HepG2 (cell line): Measurements from ENCODE around the gene TREML4. TPM values are rescaled to one million over a fixed set of nuclear protein-coding genes. Genes with fewer than 3 reads are reported as not detected.

Source experiments
- ATAC-seq: fragments of 200-7000 bp; cut with Tn5 transposase; 3 replicates; pipeline ENCODE4 v1.9.1; 2020; ENCODE audit warnings: mild to moderate bottlenecking, moderate library complexity
- BruUV-seq: library from RNA; stranded (reverse); fragments of 400-500 nt; replicated peaks from 2 replicates; lab custom pipeline; 2021; lab: Mats Ljungman, UMichigan
- CTCF ChIA-PET: fragments of 300-600 bp; formaldehyde crosslinking; extraction: SDS; loops from one replicate; lab custom pipeline; 2021; ENCODE audit warnings: low total read pairs, inconsistent platforms, low intra/inter-chr PET ratio; lab: Yijun Ruan, JAX
- POLR2A ChIA-PET: fragments of 350-600 bp; sonication (Branson Sonifier 250); formaldehyde crosslinking; loops from one replicate; lab custom pipeline; 2020; ENCODE audit warnings: antibody characterized with exemption, inconsistent platforms; lab: Yijun Ruan, JAX
- DNase-seq: peaks from one replicate; pipeline ENCODE4 v3.0.0-alpha.2; 2015; ENCODE audit warnings: low spot score
- FAIRE-seq: peaks from 3 replicates; lab custom pipeline; 2011; peaks lifted over from hg19 to GRCh38; lab: Jason Lieb, UNC
- H2AFZ ChIP-seq: one replicate; pipeline ENCODE4 v1.6.1; 2011; ENCODE audit warnings: low read length, inconsistent platforms
- H3K27ac ChIP-seq: fragments of 300-600 bp; 3 replicates; pipeline ENCODE4 v1.8.0; 2011; ENCODE audit warnings: mixed run types, mild to moderate bottlenecking, mixed read lengths, low read length, inconsistent platforms; ENCODE audit not compliant: insufficient read depth; ENCODE audit errors: extremely low read length
- H3K27me3 ChIP-seq, 2 experiments: fragments of 200-600 bp in 1 of 2; 2 replicates in 1 of 2; 3 replicates in 1 of 2; pipeline versions ENCODE4 v1.6.0 to v1.8.0; 2011; ENCODE audit warnings: low read length in 2 of 2, mild to moderate bottlenecking in 2 of 2, moderate library complexity in 2 of 2, inconsistent platforms in 1 of 2; ENCODE audit not compliant: insufficient read depth in 2 of 2, control insufficient read depth in 1 of 2
- H3K36me3 ChIP-seq, 2 experiments: fragments of 200-600 bp in 1 of 2; replicated peaks in 1 of 2; 2 replicates in 1 of 2; 3 replicates in 1 of 2; pipeline versions ENCODE4 v1.5.1 to v1.8.0; 2011; ENCODE audit warnings: low read length in 2 of 2, inconsistent platforms in 1 of 2; ENCODE audit not compliant: insufficient read depth in 2 of 2, control insufficient read depth in 1 of 2
- H3K4me1 ChIP-seq: 2 replicates; pipeline ENCODE4 v1.5.1; 2012; ENCODE audit warnings: low read length, inconsistent platforms; ENCODE audit not compliant: insufficient read depth
- H3K4me2 ChIP-seq: 2 replicates; pipeline ENCODE4 v1.6.0; 2011; ENCODE audit warnings: low read depth, low read length, inconsistent platforms
- H3K4me3 ChIP-seq, 3 experiments: fragments of 200-600 bp in 1 of 3; sonication (generic), shearing (Covaris generic) in 1 of 3; replicated peaks in 1 of 3; 2 replicates each; pipeline ENCODE4 v1.5.1; 2011 to 2016; ENCODE audit warnings: low read length in 3 of 3, inconsistent platforms in 2 of 3, low read depth in 2 of 3, mild to moderate bottlenecking in 2 of 3, control low read depth in 1 of 3, mixed read lengths in 1 of 3; ENCODE audit not compliant: insufficient read depth in 1 of 3
- H3K79me2 ChIP-seq: one replicate; pipeline ENCODE4 v1.6.1; 2011; ENCODE audit warnings: low read length, inconsistent platforms; ENCODE audit not compliant: insufficient read depth
- H3K9ac ChIP-seq: 2 replicates; pipeline ENCODE4 v1.6.0; 2011; ENCODE audit warnings: mild to moderate bottlenecking, low read depth, low read length, inconsistent platforms; ENCODE audit not compliant: insufficient read depth
- H3K9me3 ChIP-seq: 2 replicates; pipeline ENCODE4 v1.5.1; 2012; ENCODE audit warnings: mild to moderate bottlenecking, low read length
- H4K20me1 ChIP-seq: 2 replicates; pipeline ENCODE4 v1.6.0; 2011; ENCODE audit warnings: inconsistent platforms, mild to moderate bottlenecking, low read length, moderate library complexity; ENCODE audit not compliant: insufficient read depth
- GABPA ChIP-seq, 2 experiments: IDR thresholded peaks; 2 replicates each; pipeline ENCODE4 v1.6.1; 2011 to 2016; ENCODE audit warnings: low read depth in 2 of 2, low read length in 1 of 2, missing biosample characterization in 1 of 2, missing genetic modification characterization in 1 of 2
- HOXA3 ChIP-seq: sonication (generic); formaldehyde crosslinking; IDR thresholded peaks from 2 replicates; pipeline ENCODE4 v1.5.0; 2020; ENCODE audit warnings: missing genetic modification reagents
- MAFG ChIP-seq: sonication (generic); formaldehyde crosslinking; IDR thresholded peaks from 2 replicates; pipeline ENCODE4 v1.5.1; 2020; ENCODE audit warnings: mild to moderate bottlenecking, missing genetic modification reagents
- SALL2 ChIP-seq: sonication (generic); formaldehyde crosslinking; IDR thresholded peaks from 2 replicates; pipeline ENCODE4 v1.8.1; 2023; ENCODE audit warnings: mild to moderate bottlenecking, missing genetic modification reagents, inconsistent platforms
- ZFP36L2 ChIP-seq: sonication (generic); formaldehyde crosslinking; IDR thresholded peaks from 2 replicates; pipeline ENCODE4 v1.4.0; 2020; ENCODE audit warnings: missing genetic modification reagents
- ZNF207 ChIP-seq: fragments of 450-650 bp; IDR thresholded peaks from 2 replicates; pipeline ENCODE4 v1.6.1; 2016; ENCODE audit warnings: antibody characterized with exemption, borderline replicate concordance
- ZNF737 ChIP-seq: sonication (generic); formaldehyde crosslinking; IDR thresholded peaks from 2 replicates; pipeline ENCODE4 v1.5.0; 2020; ENCODE audit warnings: missing genetic modification reagents, mild to moderate bottlenecking, borderline replicate concordance
- WGBS: methylation state at CpG from one replicate; pipeline ENCODE4 v1.1.6; 2017; ENCODE audit warnings: low lambda C conversion rate; 5-methylcytosine and 5-hydroxymethylcytosine counted together
- in situ Hi-C: cut with HindIII; loops from 2 replicates; pipeline ENCODE4 v1.10.0; 2017; ENCODE audit warnings: low pct_unique_long_range_greater_than_20kb; ENCODE audit not compliant: extremely low pct_ligation_motif_present
- intact Hi-C: fragments of 100-400 bp; cut with micrococcal nuclease; formaldehyde crosslinking; loops from one replicate; pipeline ENCODE4 v1.10.0; 2022; ENCODE audit not compliant: unreplicated experiment
- polyA plus RNA-seq, 8 experiments: library from polyadenylated mRNA; depleted of rRNA in 3 of 8; stranded (reverse) in 7 of 8; unstranded in 1 of 8; fragments of >200 nt; fragmentation: Illumina TruSeq in 4 of 8; extraction: Trizol in 4 of 8; gene quantifications; 2 replicates each; pipeline versions ENCODE4 v1.2.1 to v1.2.3, GENCODE V29; 2011 to 2016; ENCODE audit warnings: low read depth in 4 of 8, missing spikeins in 1 of 8, mixed read lengths in 1 of 8; ENCODE audit not compliant: insufficient read depth in 1 of 8
- total RNA-seq, 5 experiments: library from RNA; depleted of rRNA; stranded (reverse); fragments of >200 nt; fragmentation: Illumina TruSeq; extraction: Trizol; gene quantifications; 2 replicates each; pipeline ENCODE4 v1.2.3, GENCODE V29; 2016; ENCODE audit warnings: low read depth in 1 of 5
- TF ChIP-seq, protein P1 (sequence below): sonication (generic); formaldehyde crosslinking; conservative IDR thresholded peaks from 2 replicates; pipeline ENCODE4 v1.4.0; 2020; ENCODE audit warnings: missing genetic modification reagents
- TF ChIP-seq, protein P2 (sequence below): IDR thresholded peaks from 2 replicates; pipeline ENCODE4 v1.6.1; 2016; ENCODE audit warnings: missing compliant biosample characterization, missing genetic modification reagents, borderline replicate concordance
- TF ChIP-seq, protein P3 (sequence below): sonication (generic); formaldehyde crosslinking; IDR thresholded peaks from 2 replicates; pipeline ENCODE4 v1.4.0; 2020; ENCODE audit warnings: mild to moderate bottlenecking, missing genetic modification reagents

Gene TREML4
- total and polyA plus RNA-seq, 2 of the 13 experiments (the other 11 are each of a cell fraction or from before 2014, with no cell fraction given) = not detected

DNA sequence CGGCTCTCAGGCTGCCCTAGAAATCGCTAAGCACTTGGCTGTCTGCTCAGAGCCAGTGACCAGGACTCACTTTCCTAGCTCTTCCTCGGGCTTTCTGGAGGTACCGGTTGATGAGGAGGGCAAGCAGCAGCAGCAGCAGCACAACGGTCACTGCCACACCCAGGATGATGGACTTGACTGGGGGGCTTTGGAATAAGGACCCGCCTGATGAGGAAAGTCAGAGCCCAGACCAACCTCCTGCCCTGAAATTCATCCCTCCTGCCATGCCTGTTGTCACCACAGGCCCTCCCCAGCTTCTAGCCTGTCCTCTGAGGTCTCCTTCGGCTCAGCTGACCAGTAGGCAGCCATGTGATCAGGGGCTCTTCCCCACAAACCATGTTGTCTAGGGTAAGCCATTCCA is 43.4 kb upstream of the TREML4 start:
- Histone ChIP-seq H2AFZ (no peak overlapping the region), H3K36me3 (no peaks in the 10 kb centered on the region), H3K79me2 (no peaks in the 10 kb centered on the region), H4K20me1 (no peaks in the 10 kb centered on the region), H3K4me2 (no peak overlapping the region), H3K9ac (no peak overlapping the region), H3K4me1 (peaks cover 11% of the 10 kb centered on the region), H3K27ac (no peak overlapping the region), H3K27me3 (peaks cover 6 to 27% of the 10 kb centered on the region in 2 experiments; a peak in 4 of 5 replicates)
- DNase-seq (no peak), FAIRE-seq (no peak), ATAC-seq (no peak)
- POLR2A ChIA-PET = no interaction called here
- 11% methylated on average over 6 of the region's 7 CpGs for WGBS
- no TSS peak for BruUV-seq
- CTCF ChIA-PET = no interaction called here
- in situ Hi-C loops = loop anchor here (5.0 kb wide), 1 partner anchor 92 kb away; no protein-coding TSS in a partner anchor
- TF ChIP-seq ZFP36L2 (CRISPR knock-in tag) (no peak), GABPA (IDR thresholded peaks at IDR 0.05; ENCODE audit: low read depth, low read length) (no peak), GABPA (CRISPR knock-in tag; IDR thresholded peaks at IDR 0.05; ENCODE audit: low read depth) (no peak), ZNF737 (CRISPR knock-in tag) (no peak), HOXA3 (no peak), ZNF207 (no peak), SALL2 (CRISPR knock-in tag) (no peak), MAFG (no peak)
- TF ChIP-seq, protein P1, sequence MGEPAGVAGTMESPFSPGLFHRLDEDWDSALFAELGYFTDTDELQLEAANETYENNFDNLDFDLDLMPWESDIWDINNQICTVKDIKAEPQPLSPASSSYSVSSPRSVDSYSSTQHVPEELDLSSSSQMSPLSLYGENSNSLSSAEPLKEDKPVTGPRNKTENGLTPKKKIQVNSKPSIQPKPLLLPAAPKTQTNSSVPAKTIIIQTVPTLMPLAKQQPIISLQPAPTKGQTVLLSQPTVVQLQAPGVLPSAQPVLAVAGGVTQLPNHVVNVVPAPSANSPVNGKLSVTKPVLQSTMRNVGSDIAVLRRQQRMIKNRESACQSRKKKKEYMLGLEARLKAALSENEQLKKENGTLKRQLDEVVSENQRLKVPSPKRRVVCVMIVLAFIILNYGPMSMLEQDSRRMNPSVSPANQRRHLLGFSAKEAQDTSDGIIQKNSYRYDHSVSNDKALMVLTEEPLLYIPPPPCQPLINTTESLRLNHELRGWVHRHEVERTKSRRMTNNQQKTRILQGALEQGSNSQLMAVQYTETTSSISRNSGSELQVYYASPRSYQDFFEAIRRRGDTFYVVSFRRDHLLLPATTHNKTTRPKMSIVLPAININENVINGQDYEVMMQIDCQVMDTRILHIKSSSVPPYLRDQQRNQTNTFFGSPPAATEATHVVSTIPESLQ = no peak
- TF ChIP-seq, protein P2, sequence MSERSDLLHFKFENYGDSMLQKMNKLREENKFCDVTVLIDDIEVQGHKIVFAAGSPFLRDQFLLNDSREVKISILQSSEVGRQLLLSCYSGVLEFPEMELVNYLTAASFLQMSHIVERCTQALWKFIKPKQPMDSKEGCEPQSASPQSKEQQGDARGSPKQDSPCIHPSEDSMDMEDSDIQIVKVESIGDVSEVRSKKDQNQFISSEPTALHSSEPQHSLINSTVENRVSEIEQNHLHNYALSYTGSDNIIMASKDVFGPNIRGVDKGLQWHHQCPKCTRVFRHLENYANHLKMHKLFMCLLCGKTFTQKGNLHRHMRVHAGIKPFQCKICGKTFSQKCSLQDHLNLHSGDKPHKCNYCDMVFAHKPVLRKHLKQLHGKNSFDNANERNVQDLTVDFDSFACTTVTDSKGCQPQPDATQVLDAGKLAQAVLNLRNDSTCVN (CRISPR knock-in tag) = no peak
- TF ChIP-seq, protein P3, sequence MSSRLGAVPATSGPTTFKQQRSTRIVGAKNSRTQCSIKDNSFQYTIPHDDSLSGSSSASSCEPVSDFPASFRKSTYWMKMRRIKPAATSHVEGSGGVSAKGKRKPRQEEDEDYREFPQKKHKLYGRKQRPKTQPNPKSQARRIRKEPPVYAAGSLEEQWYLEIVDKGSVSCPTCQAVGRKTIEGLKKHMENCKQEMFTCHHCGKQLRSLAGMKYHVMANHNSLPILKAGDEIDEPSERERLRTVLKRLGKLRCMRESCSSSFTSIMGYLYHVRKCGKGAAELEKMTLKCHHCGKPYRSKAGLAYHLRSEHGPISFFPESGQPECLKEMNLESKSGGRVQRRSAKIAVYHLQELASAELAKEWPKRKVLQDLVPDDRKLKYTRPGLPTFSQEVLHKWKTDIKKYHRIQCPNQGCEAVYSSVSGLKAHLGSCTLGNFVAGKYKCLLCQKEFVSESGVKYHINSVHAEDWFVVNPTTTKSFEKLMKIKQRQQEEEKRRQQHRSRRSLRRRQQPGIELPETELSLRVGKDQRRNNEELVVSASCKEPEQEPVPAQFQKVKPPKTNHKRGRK (CRISPR knock-in tag) = no peak
- TF ChIP-seq, all 625 proteins: peak for 0
- H3K4me3 ChIP-seq = no peak overlapping the region
- H3K9me3 ChIP-seq = peaks cover 8% of the 10 kb centered on the region
- intact Hi-C loops = no loop called here
